CD4-positive, alpha-beta T cell treated with Interleukin-2 at 100 ng/mL for 4 hours (primary cell): ENCODE results near the gene RPS27.
A peak's percentile ranks its signal among the peaks of the same experiment; 100 is the strongest.

Experiments used
- DNase-seq: peaks from one replicate; pipeline ENCODE4 v3.0.0-alpha.2; 2020; ENCODE audit warnings: low spot score

The RPS27 gene

GRCh38 chr1:153990468-153991150 lies at the start of gene RPS27:
RPS27 (plus strand) TSS chr1:153990762; CDS start chr1:153990797, 35 bp downstream.
- peak; percentile 97 for DNase-seq

- no peak for DNase-seq
These were observed 48.5 kb upstream of the RPS27 start for GRCh38 chr1:153941826-153942725.

DNA sequence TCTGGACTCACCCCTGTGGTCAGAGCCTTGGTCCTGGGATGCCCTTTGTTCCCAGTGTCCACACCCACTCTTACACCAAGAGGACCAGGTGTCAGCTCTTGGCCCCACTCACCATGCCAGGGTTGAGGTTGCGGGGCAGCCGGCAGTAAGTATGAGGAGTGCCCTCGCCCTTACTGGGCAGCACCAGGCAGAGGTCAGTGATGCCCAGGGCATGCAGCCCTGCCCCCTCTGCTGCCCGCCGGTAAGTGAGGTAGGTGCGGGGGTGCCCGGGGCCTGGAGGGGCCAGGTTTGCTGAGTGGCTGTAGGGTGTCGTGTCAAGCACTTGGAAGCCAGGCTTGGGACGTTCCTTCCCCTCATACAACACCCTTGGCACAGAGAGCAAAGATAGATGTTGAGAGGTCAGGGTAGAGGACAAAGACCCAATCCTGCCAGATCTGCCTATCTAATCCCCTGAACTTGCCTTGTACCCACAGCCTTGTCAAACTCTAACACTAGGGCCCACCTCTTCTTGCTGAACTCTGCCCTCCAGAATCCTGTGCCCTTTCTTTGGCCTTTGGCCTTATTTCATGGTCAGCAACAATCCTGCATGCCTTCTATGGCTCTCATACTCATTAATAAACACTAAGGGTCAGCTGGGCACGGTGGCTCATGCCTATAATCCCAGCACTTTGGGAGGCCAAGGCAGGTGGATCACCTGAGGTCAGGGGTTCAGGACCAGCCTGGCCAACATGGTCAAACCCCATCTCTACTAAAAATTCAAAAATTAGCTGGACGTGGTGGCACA lies 47.6 kb upstream of the RPS27 start:
- no peak for DNase-seq

DNA sequence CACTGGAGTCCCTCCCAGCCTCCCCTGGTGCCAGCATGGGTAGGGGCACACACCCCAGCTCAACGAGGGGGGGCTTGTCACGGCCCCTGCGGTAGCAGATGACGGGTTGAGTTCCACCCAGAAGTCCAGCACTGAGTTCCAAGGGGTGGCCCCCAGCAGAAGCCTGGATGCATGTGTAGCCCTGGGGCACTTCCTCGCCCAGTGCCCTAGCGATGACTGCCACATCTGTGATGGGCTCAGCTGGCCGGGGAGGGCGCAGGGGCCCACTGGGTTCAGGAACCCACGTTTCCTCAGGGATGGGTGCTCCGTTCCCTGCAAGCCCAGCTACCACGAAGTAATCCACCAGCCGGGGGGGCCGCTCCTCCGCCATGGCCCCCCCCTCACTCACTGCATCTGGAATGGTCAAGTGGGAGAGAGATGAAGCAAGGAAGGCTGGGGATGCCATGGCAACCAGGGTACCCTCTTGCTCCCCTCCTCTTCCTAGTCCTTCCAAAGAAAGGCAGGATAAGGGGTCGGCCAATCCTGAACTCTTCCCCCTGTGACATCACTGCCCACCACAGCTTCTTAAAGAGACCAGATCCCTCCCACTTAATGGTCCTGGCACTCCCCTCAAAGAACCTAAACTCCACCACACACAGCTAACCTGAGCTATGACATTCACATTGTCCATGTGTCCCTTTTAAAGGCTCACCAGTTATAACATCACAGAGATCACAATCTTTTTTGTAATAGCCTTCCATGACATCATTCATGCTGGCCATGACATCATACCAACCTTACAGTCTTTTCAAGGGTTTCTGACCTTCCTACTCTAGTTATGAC lies 46.3 kb upstream of the RPS27 start:
- peak; percentile 29 for DNase-seq

- DNase-seq, result no peak
These were observed 45.8 kb upstream of the RPS27 start for GRCh38 chr1:153944827-153945117.

GRCh38 chr1:153945131-153945794 lies 45.3 kb upstream of the RPS27 start:
- peak; percentile 81 for DNase-seq

GRCh38 chr1:153945795-153946621 lies 44.6 kb upstream of the RPS27 start:
- peak; percentile 73 for DNase-seq

DNA sequence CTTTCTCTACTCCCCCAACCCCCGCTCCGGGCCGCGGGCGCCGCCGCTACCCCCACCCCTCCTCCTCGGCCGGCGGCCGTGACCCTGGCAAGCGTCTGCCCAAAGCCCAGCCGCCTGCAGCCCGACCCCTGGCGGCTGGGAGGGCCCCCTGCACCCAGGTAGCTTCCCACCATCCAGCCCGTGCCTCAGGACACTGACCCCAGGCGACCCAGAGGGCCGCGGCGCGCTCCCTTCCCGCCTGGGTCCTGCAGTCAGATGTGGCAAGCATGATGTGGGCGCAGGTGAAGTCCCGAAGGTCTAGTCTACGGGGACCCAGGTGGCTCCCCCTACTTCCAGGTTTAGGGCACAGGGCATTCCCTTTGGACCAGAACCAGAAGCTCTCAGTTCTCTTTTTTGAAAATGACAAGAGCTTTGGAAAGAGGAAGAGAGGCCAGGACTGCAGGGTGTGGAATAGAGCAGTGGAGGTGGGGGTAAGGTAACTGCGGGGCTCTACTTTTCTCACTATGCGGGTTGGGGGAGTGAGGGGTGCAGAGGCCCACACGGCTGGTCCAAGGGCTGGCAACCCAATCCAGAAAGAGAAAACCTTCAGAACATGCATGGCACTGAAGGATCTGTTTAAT lies 43.8 kb upstream of the RPS27 start, which contains the start of gene DENND4B:
DENND4B (minus strand) TSS at position 97 of the 620 bp plus-strand sequence. CDS start 2,344 bp downstream, outside the sequence.
- DNase-seq, result peak; percentile 73

GRCh38 chr1:153951183-153951582 lies 39.4 kb upstream of the RPS27 start:
- DNase-seq, result no peak

GRCh38 chr1:153951801-153952200 lies 38.8 kb upstream of the RPS27 start:
- DNase-seq, result no peak

GRCh38 chr1:153953859-153954365 lies 36.6 kb upstream of the RPS27 start:
- DNase-seq, result no peak

DNA sequence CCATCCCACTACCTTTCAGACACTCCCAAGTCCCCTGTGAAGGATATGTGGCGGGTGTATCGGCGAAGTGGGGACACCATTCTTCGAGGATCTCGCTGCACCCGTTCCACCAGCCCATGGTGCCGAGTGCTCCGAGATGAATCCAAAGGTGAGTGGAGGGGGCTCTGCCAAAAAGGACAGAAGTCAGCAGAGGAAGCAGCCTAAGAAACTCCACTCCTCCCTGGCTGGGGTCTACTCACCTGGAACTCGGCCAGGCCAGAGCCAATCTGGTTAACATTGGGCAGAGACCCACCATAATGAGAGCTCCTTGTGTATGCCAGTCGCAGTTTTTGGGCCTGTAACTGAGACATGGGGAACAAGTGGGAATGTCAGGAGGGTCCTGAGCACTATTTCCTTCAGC lies 35.7 kb upstream of the RPS27 start:
- DNase-seq, result no peak

DNA sequence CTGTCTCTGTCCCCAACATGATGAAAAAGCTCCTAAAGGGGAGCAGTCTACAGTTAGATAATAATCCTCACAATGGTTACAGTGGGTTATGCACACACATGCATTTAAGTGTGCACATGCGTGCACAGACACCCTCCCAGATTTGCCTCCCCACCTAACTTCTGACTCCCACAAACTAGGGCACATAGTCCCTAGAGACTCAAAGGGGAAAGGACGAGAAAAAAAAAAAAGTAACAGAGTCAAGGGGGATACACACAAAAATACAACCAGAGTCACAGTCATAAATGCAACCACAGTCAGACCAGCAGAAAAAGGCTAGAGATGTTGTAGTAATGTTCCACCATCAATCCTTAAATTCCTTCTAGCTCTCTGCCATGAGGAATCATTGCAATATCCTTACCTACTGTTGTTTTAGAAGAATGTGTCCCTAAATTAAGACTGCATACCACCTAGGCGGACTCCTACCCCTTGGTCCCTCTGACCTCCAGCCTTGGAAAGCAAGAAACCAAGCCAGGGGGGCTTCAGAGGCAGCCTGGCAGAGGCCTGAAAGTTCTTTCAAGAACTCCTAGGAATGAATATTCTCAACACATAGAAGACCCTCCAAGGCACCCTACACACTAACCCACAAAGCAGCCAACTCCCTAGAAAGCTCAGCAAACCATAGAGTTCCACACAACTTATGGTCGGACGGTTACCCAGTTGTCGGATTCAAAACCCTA lies 33.4 kb upstream of the RPS27 start:
- no peak for DNase-seq

GRCh38 chr1:153957744-153958110 lies 32.8 kb upstream of the RPS27 start:
- DNase-seq, result peak; percentile 31

GRCh38 chr1:153958111-153958960 lies 32.2 kb upstream of the RPS27 start, which contains the start of gene CRTC2:
CRTC2 (minus strand) TSS chr1:153958612; CDS start chr1:153958497, 115 bp downstream.
- peak; percentile 98 for DNase-seq

GRCh38 chr1:153958961-153959260 lies 31.7 kb upstream of the RPS27 start:
- DNase-seq, result no peak

DNA sequence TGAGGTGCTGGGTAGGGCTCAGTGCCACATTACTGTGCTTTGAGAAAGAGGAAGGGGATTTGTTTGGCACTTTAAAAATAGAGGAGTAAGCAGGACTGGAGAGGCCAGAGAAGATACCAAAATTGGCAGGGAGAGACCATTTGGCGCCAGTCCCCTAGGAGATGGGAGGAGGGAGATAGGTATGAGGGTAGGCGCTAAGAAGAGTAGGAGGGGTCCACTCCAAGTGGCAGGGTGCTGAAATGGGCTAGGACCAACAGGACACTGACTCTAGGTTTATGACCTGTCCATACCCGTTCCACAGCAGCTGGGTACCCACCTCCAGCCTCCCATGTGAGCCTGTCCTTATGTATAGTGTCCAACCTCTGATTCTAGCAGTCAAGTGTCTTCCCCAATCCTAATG lies 31.1 kb upstream of the RPS27 start:
- DNase-seq, result no peak

DNA sequence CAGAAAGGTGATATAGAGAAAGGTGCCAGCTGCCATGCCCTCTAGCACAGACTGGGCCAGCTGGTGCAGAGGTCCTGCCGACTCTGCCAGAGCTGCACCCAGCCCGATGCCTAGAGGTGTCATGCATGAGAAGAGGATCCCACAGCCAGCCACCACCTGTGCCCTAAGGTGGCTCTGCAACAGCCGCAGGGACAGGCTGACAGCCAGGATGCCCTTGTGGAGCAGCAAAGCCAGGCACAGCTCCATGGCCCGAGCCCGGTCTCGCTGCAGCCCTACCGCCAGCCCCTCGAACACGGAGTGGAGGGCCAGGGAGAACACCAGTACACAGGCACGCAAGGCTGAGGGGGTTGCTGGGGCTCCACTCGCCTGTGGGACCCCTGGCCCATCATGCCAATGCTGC lies 30.4 kb upstream of the RPS27 start:
- no peak for DNase-seq
